A549 (cell line): ENCODE data around the gene CIROP. TPM values are rescaled to one million over a fixed set of nuclear protein-coding genes. Genes with fewer than 3 reads are reported as not detected.

Experiments
- ATAC-seq, 2 experiments: fragments of 200-7000 bp in 1 of 2; fragments of >200 bp in 1 of 2; cut with Nextera tagmentation in 1 of 2; cut with Tn5 transposase in 1 of 2; 3 replicates each; pipeline versions ENCODE4 v1.8.0 to v1.9.1; 2018 to 2020; ENCODE audit warnings: mild to moderate bottlenecking in 1 of 2, moderate library complexity in 1 of 2
- CTCF ChIA-PET: fragments of 300-600 bp; sonication (Branson Sonifier 250); formaldehyde crosslinking; extraction: SDS; loops from one replicate; lab custom pipeline; 2021; ENCODE audit warnings: antibody characterized with exemption, inconsistent platforms; lab: Yijun Ruan, JAX
- POLR2A ChIA-PET: fragments of 350-600 bp; formaldehyde crosslinking; extraction: SDS; loops from one replicate; lab custom pipeline; 2021; ENCODE audit warnings: antibody characterized with exemption, inconsistent platforms; lab: Yijun Ruan, JAX
- DNase-seq, 2 experiments: peaks; one replicate each; pipeline versions ENCODE4 v3.0.0 to v3.0.0-alpha.2; 2011 to 2016; ENCODE audit warnings: low read depth in 1 of 2, low spot score in 1 of 2
- FAIRE-seq: peaks from 2 replicates; lab custom pipeline; 2011; peaks lifted over from hg19 to GRCh38; lab: Jason Lieb, UNC
- H3K27ac ChIP-seq, 2 experiments: fragments of >200 bp; sonication (Bioruptor Twin); formaldehyde crosslinking; 3 replicates each; pipeline ENCODE4 v1.5.1; 2016 to 2017
- H3K4me1 ChIP-seq: fragments of >200 bp; sonication (Bioruptor Twin); formaldehyde crosslinking; 3 replicates; pipeline ENCODE4 v1.6.1; 2016
- H3K4me2 ChIP-seq: fragments of >200 bp; sonication (Bioruptor Twin); formaldehyde crosslinking; 3 replicates; pipeline ENCODE4 v1.6.1; 2016
- H3K4me3 ChIP-seq: fragments of >200 bp; sonication (Bioruptor Twin); formaldehyde crosslinking; 3 replicates; pipeline ENCODE4 v1.5.1; 2016
- H3K9me3 ChIP-seq: fragments of >200 bp; sonication (Bioruptor Twin); formaldehyde crosslinking; 3 replicates; pipeline ENCODE4 v1.6.1; 2016
- CEBPB ChIP-seq, 2 experiments: fragments of >200 bp in 1 of 2; sonication (Bioruptor Twin) in 1 of 2; formaldehyde crosslinking in 1 of 2; IDR thresholded peaks; 2 replicates each; pipeline ENCODE4 v1.6.1; 2012 to 2016
- E2F6 ChIP-seq: IDR thresholded peaks from 2 replicates; pipeline ENCODE4 v1.6.1; 2012; ENCODE audit warnings: low read depth, borderline replicate concordance
- EHF ChIP-seq: fragments of 250-450 bp; sonication (Bioruptor Pico); IDR thresholded peaks from 2 replicates; pipeline ENCODE4 v1.5.0; 2020; ENCODE audit warnings: mild to moderate bottlenecking
- EP300 ChIP-seq, 2 experiments: fragments of >200 bp; sonication (Bioruptor Twin); formaldehyde crosslinking; IDR thresholded peaks; 2 replicates in 1 of 2; 3 replicates in 1 of 2; pipeline ENCODE4 v1.6.1; 2016 to 2017
- HDAC2 ChIP-seq: fragments of 200-600 bp; sonication (generic); IDR thresholded peaks from 2 replicates; pipeline ENCODE4 v1.6.1; 2016
- HOXB13 ChIP-seq: fragments of 250-450 bp; sonication (Bioruptor Pico); IDR thresholded peaks from 2 replicates; pipeline ENCODE4 v1.5.0; 2020; ENCODE audit warnings: low read depth, mild to moderate bottlenecking, moderate library complexity
- JUN ChIP-seq, 2 experiments: fragments of >200 bp; sonication (Bioruptor Twin); formaldehyde crosslinking; IDR thresholded peaks; 2 replicates in 1 of 2; 3 replicates in 1 of 2; pipeline ENCODE4 v1.6.1; 2016 to 2017
- MAFK ChIP-seq: fragments of 450-650 bp; IDR thresholded peaks from 2 replicates; pipeline ENCODE4 v1.6.1; 2014; ENCODE audit not compliant: partially characterized antibody
- MYC ChIP-seq: IDR thresholded peaks from 2 replicates; pipeline ENCODE4 v1.6.1; 2012; ENCODE audit warnings: mild to moderate bottlenecking, inconsistent platforms, low read length, improper control_type of control experiment, borderline replicate concordance
- PBX3 ChIP-seq: IDR thresholded peaks from 2 replicates; pipeline ENCODE4 v1.6.1; 2012
- POLR2AphosphoS2 ChIP-seq: conservative IDR thresholded peaks from 2 replicates; pipeline ENCODE4 v1.6.1; 2012; ENCODE audit warnings: low read length, improper control_type of control experiment, inconsistent platforms
- SREBF2 ChIP-seq: fragments of 450-650 bp; IDR thresholded peaks from 2 replicates; pipeline ENCODE4 v1.6.1; 2014; ENCODE audit warnings: mild to moderate bottlenecking, moderate library complexity
- USF2 ChIP-seq: fragments of 450-650 bp; IDR thresholded peaks from 2 replicates; pipeline ENCODE4 v1.6.1; 2014; ENCODE audit warnings: antibody characterized with exemption
- WGBS: methylation state at CpG from one replicate; pipeline ENCODE4 v1.1.6; 2017; ENCODE audit errors: missing lambda C conversion rate; 5-methylcytosine and 5-hydroxymethylcytosine counted together
- polyA plus RNA-seq, 4 experiments: library from polyadenylated mRNA; depleted of rRNA in 3 of 4; stranded (reverse); fragments of >200 nt; fragmentation: RNase III in 1 of 4; extraction: RNeasy Plus Mini Kit Qiagen cat#74134 plus additional on column Dnase treatment in 1 of 4; gene quantifications; 2 replicates in 3 of 4; 3 replicates in 1 of 4; pipeline ENCODE4 v1.2.3, GENCODE V29; 2011 to 2017
- TF ChIP-seq, protein P1 (sequence below): fragments of 200-600 bp; sonication (generic); IDR thresholded peaks from 2 replicates; pipeline ENCODE4 v1.6.1; 2016; ENCODE audit warnings: antibody characterized with exemption, mild to moderate bottlenecking, moderate library complexity
- TF ChIP-seq, protein P2 (sequence below): fragments of 150-350 bp; IDR thresholded peaks from 2 replicates; pipeline ENCODE4 v1.6.1; 2014; ENCODE audit warnings: low read depth, mild to moderate bottlenecking, low read length

The CIROP gene
- polyA plus RNA-seq, 2 of the 4 experiments (the other 2 are of a cell fraction) = not detected

GRCh38 chr14:23142826-23143225 lies 38.0 kb upstream of the CIROP start:
- 74% methylated on average over 4 of the region's 4 CpGs for WGBS
- DNase-seq = no peak
- no peak for TF ChIP-seq PBX3
- TF ChIP-seq CEBPB (IDR thresholded peaks at IDR 0.05) = no peak
- no peak for TF ChIP-seq EHF (CRISPR knock-in tag)
- no peak for TF ChIP-seq HOXB13 (CRISPR knock-in tag)
- TF ChIP-seq EP300 (IDR thresholded peaks at IDR 0.05) = no peak
- no peak for TF ChIP-seq JUN (IDR thresholded peaks at IDR 0.05)

GRCh38 chr14:23141706-23142444 lies 37.1 kb upstream of the CIROP start:
- TF ChIP-seq USF2 (peak; percentile 31; the same call in 1 of the 2 replicates), SREBF2 (no peak), MAFK (peak; percentile 18), E2F6 (no peak), MYC (no peak), HDAC2 (no peak), POLR2AphosphoS2 (no peak), CEBPB (IDR thresholded peaks at IDR 0.05) (no peak)
- TF ChIP-seq, protein P1, sequence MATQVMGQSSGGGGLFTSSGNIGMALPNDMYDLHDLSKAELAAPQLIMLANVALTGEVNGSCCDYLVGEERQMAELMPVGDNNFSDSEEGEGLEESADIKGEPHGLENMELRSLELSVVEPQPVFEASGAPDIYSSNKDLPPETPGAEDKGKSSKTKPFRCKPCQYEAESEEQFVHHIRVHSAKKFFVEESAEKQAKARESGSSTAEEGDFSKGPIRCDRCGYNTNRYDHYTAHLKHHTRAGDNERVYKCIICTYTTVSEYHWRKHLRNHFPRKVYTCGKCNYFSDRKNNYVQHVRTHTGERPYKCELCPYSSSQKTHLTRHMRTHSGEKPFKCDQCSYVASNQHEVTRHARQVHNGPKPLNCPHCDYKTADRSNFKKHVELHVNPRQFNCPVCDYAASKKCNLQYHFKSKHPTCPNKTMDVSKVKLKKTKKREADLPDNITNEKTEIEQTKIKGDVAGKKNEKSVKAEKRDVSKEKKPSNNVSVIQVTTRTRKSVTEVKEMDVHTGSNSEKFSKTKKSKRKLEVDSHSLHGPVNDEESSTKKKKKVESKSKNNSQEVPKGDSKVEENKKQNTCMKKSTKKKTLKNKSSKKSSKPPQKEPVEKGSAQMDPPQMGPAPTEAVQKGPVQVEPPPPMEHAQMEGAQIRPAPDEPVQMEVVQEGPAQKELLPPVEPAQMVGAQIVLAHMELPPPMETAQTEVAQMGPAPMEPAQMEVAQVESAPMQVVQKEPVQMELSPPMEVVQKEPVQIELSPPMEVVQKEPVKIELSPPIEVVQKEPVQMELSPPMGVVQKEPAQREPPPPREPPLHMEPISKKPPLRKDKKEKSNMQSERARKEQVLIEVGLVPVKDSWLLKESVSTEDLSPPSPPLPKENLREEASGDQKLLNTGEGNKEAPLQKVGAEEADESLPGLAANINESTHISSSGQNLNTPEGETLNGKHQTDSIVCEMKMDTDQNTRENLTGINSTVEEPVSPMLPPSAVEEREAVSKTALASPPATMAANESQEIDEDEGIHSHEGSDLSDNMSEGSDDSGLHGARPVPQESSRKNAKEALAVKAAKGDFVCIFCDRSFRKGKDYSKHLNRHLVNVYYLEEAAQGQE = no peak
- TF ChIP-seq, protein P2, sequence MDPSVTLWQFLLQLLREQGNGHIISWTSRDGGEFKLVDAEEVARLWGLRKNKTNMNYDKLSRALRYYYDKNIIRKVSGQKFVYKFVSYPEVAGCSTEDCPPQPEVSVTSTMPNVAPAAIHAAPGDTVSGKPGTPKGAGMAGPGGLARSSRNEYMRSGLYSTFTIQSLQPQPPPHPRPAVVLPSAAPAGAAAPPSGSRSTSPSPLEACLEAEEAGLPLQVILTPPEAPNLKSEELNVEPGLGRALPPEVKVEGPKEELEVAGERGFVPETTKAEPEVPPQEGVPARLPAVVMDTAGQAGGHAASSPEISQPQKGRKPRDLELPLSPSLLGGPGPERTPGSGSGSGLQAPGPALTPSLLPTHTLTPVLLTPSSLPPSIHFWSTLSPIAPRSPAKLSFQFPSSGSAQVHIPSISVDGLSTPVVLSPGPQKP = no peak
- WGBS = 47% methylated on average over 7 of the region's 7 CpGs
- ChIA-PET CTCF (interaction anchor here (1.6 to 12.5 kb wide), 3 partner anchors 13 to 45 kb away, joined by 5 to 80 read pairs (median 33); partner anchors contain the start of gene CEBPE), POLR2A (no interaction called here)
- DNase-seq = peak; percentile 34 to 53
- no peak overlapping the region for H3K4me3 ChIP-seq
- peak overlapping the region; percentile 18; the same call in 2 of the 3 replicates for H3K4me2 ChIP-seq
- no peaks in the 10 kb centered on the region for H3K9me3 ChIP-seq
- peaks cover 25% of the 10 kb centered on the region for H3K4me1 ChIP-seq
- H3K27ac ChIP-seq = peak overlapping the region in 1 of 2 experiments; percentile 49; a peak in 2 of 6 replicates
- no peak for FAIRE-seq
- ATAC-seq = peak; percentile 62 to 70; a peak in 5 of 6 replicates

More at GRCh38 chr14:23142826-23143225, 38.0 kb upstream of the CIROP start:
- CTCF ChIA-PET = interaction anchor here (0.7 to 12.5 kb wide), 3 partner anchors 22 to 44 kb away, joined by 3 to 80 read pairs (median 33); partner anchors contain the start of gene CEBPE
- Histone ChIP-seq H3K27ac (peak overlapping the region; percentile 0 to 21; a peak in 3 of 6 replicates), H3K4me2 (no peak overlapping the region), H3K4me3 (no peak overlapping the region), H3K9me3 (no peaks in the 10 kb centered on the region), H3K4me1 (peaks cover 34% of the 10 kb centered on the region)
- ATAC-seq (no peak), FAIRE-seq (no peak)
- POLR2A ChIA-PET = no interaction called here
